ENCODE results near the gene CXCL12. TPM values are rescaled to one million over a fixed set of nuclear protein-coding genes. Genes with fewer than 3 reads are reported as not detected.

Gene CXCL12
- total RNA-seq, 5 donors from 2014 or later (not counting 1 experiment from before 2014, with no cell fraction given), result 0.53 to 0.63 (median 0.58) TPM; not detected in 2

DNA sequence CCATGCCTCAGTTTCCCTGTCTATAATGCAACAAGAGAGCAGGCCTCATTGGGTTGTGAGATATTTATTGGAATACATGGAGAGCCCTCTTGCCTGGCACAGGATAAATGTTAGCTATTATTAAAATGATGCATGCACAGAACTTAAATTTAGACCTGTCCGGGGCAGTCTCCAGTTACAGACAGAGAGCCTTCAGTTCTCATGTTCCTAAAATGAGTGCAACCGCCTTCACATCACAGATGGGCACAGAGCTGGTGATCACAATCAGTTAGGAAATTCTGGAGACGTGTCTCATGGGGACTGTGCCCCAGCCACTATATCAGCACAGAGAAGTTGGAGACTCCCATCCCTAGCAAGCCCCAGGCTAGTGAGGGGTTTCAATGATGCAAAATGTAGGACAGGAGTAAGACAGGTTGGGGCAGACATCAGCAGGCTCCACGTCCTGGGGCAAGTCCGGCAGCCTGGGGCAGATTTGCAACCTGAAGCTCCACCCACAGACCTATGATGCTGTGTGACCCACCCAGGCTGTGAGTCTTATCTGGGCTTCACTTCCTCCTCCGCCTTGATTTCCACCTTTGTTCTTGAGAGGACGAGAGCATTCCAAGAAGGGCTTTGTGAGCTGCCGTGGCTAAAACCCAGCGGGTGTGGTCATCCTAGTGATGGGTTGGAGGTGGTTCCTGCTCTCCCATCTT is 49.4 kb downstream of the CXCL12 start:
- Histone ChIP-seq H3K9me3 (no peaks in the 10 kb centered on the region), H3K27me3 (replicated peaks in 1 of 2; ENCODE audit: control insufficient read depth in 2 of 2, extremely low read depth in 1 of 2, insufficient read depth in 2 of 2, low read length in 1 of 2) (peaks cover 2 to 9% of the 10 kb centered on the region in 2 experiments), H3K27ac (ENCODE audit: low read length) (no peak overlapping the region), H3K36me3 (ENCODE audit: control insufficient read depth in 2 of 2, extremely low read depth in 1 of 2, insufficient read depth in 1 of 2, low read length in 1 of 2) (no peaks in the 10 kb centered on the region), H3K4me1 (ENCODE audit: control insufficient read depth in 1 of 2, extremely low read depth in 1 of 2, insufficient read depth in 2 of 2, low read length in 2 of 2) (no peaks in the 10 kb centered on the region), H3K4me3 (ENCODE audit: control insufficient read depth in 1 of 2, extremely low read depth in 1 of 2, low read length in 1 of 2) (no peak overlapping the region)
- CTCF ChIA-PET, result no interaction called here
- ATAC-seq (replicated peaks in 1 of 4), result no peak
- DNase-seq, result no peak
- Mint-ChIP-seq H3K27me3 (peaks cover 0 to 11% of the 10 kb centered on the region in 2 donors), H3K4me1 (no peaks in the 10 kb centered on the region), H3K36me3 (no peaks in the 10 kb centered on the region), H3K9me3 (no peaks in the 10 kb centered on the region), H3K27ac (no peak overlapping the region), H3K4me3 (no peak overlapping the region)
- 64% methylated on average over 4 of the region's 9 CpGs for WGBS (ENCODE audit: insufficient coverage)
- POLR2A ChIA-PET, result interaction anchor here in 1 of 2 donors (0.5 kb wide), 1 partner anchor 104 kb away, joined by 3 read pairs; no protein-coding TSS in a partner anchor

DNA sequence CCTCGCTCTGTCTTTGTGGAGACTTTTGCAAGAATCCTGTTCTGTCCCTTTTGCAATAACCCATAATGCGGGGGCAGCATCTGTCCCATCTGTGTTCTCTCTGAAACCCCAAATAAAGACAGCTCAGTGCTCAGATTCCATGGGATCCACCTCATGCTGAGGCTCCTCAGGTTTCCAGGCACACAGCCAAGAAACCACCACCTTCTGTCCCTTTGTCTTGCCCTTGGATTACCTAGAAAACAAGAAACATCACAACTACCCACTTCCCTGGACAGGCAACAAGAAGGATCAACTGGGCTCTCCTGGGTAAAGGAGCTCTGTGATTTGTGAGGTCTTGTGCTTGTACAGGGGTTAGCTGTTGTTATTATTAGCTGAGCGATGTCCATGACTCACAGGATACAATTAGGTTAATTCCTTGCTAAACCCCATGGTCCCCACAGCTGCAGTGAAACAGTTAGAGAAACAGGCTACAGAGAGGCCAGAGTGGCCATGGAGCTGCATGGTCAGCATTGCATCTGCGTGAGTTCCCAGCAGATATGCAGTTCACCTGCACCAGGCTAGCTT is 50.2 kb downstream of the CXCL12 start:
- H3K27ac ChIP-seq (ENCODE audit: low read length), result no peak overlapping the region
- ATAC-seq (replicated peaks in 1 of 4) (no peak), DNase-seq (no peak)
- 75% methylated on average over 3 of the region's 4 CpGs for WGBS (ENCODE audit: insufficient coverage)
- Mint-ChIP-seq H3K4me3 (no peak overlapping the region), H3K27ac (no peak overlapping the region), H3K27me3 (peaks cover 3 to 11% of the 10 kb centered on the region in 2 donors), H3K9me3 (no peaks in the 10 kb centered on the region), H3K4me1 (no peaks in the 10 kb centered on the region), H3K36me3 (no peaks in the 10 kb centered on the region)
- H3K4me1 ChIP-seq (ENCODE audit: control insufficient read depth in 1 of 2, extremely low read depth in 1 of 2, insufficient read depth in 2 of 2, low read length in 2 of 2), result no peaks in the 10 kb centered on the region
- H3K9me3 ChIP-seq, result no peaks in the 10 kb centered on the region
- ChIA-PET CTCF (no interaction called here), POLR2A (no interaction called here)
- no peak overlapping the region for H3K4me3 ChIP-seq (ENCODE audit: control insufficient read depth in 1 of 2, extremely low read depth in 1 of 2, low read length in 1 of 2)
- H3K27me3 ChIP-seq (replicated peaks in 1 of 2; ENCODE audit: control insufficient read depth in 2 of 2, extremely low read depth in 1 of 2, insufficient read depth in 2 of 2, low read length in 1 of 2), result peaks cover 2 to 8% of the 10 kb centered on the region in 2 experiments
- H3K36me3 ChIP-seq (ENCODE audit: control insufficient read depth in 2 of 2, extremely low read depth in 1 of 2, insufficient read depth in 1 of 2, low read length in 1 of 2), result no peaks in the 10 kb centered on the region

DNA sequence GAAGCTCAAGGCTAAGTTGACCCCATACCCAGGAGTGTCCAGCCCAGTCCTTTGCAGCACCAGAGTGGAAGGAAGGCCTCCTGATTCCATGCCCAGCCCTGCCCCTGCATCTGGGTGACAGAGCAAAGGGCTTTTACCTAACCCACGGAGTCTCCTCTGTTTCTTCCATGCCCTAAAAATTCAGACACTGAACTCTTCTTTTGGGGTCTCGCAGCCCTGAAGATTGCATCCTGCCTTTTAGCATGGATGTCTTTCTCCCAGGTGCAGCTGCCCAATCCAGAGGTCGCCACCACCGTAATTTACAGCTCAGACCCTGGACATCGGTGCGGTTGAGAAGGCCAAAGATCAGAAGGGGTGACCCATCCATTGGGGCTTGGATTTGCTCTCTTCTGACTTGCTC is 50.8 kb downstream of the CXCL12 start:
- H3K4me1 ChIP-seq (ENCODE audit: control insufficient read depth in 1 of 2, extremely low read depth in 1 of 2, insufficient read depth in 2 of 2, low read length in 2 of 2), result no peaks in the 10 kb centered on the region
- no peak overlapping the region for H3K27ac ChIP-seq (ENCODE audit: low read length)
- CTCF ChIA-PET, result no interaction called here
- 85% methylated on average over 6 of the region's 6 CpGs for WGBS (ENCODE audit: insufficient coverage)
- DNase-seq (no peak), ATAC-seq (replicated peaks in 1 of 4) (no peak)
- POLR2A ChIA-PET, result no interaction called here
- H3K36me3 ChIP-seq (ENCODE audit: control insufficient read depth in 2 of 2, extremely low read depth in 1 of 2, insufficient read depth in 1 of 2, low read length in 1 of 2), result no peaks in the 10 kb centered on the region
- H3K4me3 Mint-ChIP-seq, result no peak overlapping the region
- H3K27me3 ChIP-seq (replicated peaks in 1 of 2; ENCODE audit: control insufficient read depth in 2 of 2, extremely low read depth in 1 of 2, insufficient read depth in 2 of 2, low read length in 1 of 2), result peaks cover 2 to 8% of the 10 kb centered on the region in 2 experiments
- H3K27me3 Mint-ChIP-seq, result peaks cover 3 to 11% of the 10 kb centered on the region in 2 donors
- H3K4me1 Mint-ChIP-seq, result no peaks in the 10 kb centered on the region
- H3K36me3 Mint-ChIP-seq, result no peaks in the 10 kb centered on the region
- no peaks in the 10 kb centered on the region for H3K9me3 ChIP-seq
- H3K27ac Mint-ChIP-seq, result no peak overlapping the region
- no peaks in the 10 kb centered on the region for H3K9me3 Mint-ChIP-seq
- H3K4me3 ChIP-seq (ENCODE audit: control insufficient read depth in 1 of 2, extremely low read depth in 1 of 2, low read length in 1 of 2), result no peak overlapping the region

DNA sequence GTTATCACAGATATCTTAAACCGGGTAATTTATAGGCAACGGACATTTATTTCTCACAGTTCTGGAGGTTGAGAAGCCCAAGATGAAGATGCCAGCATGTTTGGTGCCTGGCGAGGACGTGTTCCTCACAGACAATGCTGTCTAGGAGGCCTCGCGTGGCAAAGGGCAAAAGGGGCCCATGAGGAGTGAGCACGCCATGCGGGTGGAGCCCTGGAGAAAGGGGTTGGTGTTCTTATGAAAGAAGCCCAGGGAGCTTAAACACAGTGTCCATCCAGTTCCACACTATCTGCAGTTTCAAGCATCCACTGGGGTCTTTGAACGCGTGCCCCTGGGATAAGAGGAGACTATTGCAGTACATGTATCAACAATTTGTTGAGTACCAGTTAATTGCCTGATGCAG is 51.4 kb downstream of the CXCL12 start:
- 95% methylated on average over 7 of the region's 10 CpGs for WGBS (ENCODE audit: insufficient coverage)
- ATAC-seq (replicated peaks in 1 of 4), result no peak

DNA sequence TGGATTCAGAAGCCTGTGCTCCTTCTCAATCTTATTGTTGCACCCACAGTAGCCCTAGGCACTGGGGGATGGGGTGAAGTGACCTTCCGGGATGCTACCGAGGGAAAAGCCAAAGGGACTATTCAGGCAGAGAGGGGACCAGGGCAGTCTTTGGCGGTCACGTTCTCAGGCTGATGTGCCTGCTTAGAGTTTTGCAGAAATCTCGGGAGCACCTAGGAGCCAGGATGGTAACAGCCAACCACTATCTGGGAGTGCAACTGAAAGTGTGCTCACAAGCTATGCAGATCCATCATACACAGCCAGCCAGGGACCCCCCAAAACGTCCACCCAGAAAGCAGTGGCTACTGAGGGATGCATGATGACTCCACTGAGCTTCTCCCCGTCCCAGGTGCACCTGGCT is 52.4 kb downstream of the CXCL12 start:
- peaks cover 6 to 11% of the 10 kb centered on the region in 2 donors for H3K27me3 Mint-ChIP-seq
- no peak overlapping the region for H3K4me3 Mint-ChIP-seq
- ChIA-PET POLR2A (no interaction called here), CTCF (no interaction called here)
- no peak overlapping the region for H3K27ac Mint-ChIP-seq
- WGBS (ENCODE audit: insufficient coverage), result 50% methylated on average over 5 of the region's 7 CpGs
- DNase-seq (no peak), ATAC-seq (replicated peaks in 1 of 4) (no peak)
- H3K36me3 Mint-ChIP-seq, result no peaks in the 10 kb centered on the region
- no peak overlapping the region for H3K27ac ChIP-seq (ENCODE audit: low read length)
- no peaks in the 10 kb centered on the region for H3K9me3 ChIP-seq
- H3K4me3 ChIP-seq (ENCODE audit: control insufficient read depth in 1 of 2, extremely low read depth in 1 of 2, low read length in 1 of 2), result no peak overlapping the region
- peaks cover 2 to 8% of the 10 kb centered on the region in 2 experiments for H3K27me3 ChIP-seq (replicated peaks in 1 of 2; ENCODE audit: control insufficient read depth in 2 of 2, extremely low read depth in 1 of 2, insufficient read depth in 2 of 2, low read length in 1 of 2)
- no peaks in the 10 kb centered on the region for H3K4me1 ChIP-seq (ENCODE audit: control insufficient read depth in 1 of 2, extremely low read depth in 1 of 2, insufficient read depth in 2 of 2, low read length in 2 of 2)
- H3K36me3 ChIP-seq (ENCODE audit: control insufficient read depth in 2 of 2, extremely low read depth in 1 of 2, insufficient read depth in 1 of 2, low read length in 1 of 2), result no peaks in the 10 kb centered on the region
- no peaks in the 10 kb centered on the region for H3K9me3 Mint-ChIP-seq
- no peaks in the 10 kb centered on the region for H3K4me1 Mint-ChIP-seq

More for the DNA sequence above, 51.4 kb downstream of the CXCL12 start:
- Mint-ChIP-seq H3K36me3 (no peaks in the 10 kb centered on the region), H3K4me1 (no peaks in the 10 kb centered on the region), H3K9me3 (no peaks in the 10 kb centered on the region), H3K4me3 (no peak overlapping the region), H3K27me3 (peaks cover 6 to 11% of the 10 kb centered on the region in 2 donors), H3K27ac (no peak overlapping the region)
- H3K36me3 ChIP-seq (ENCODE audit: control insufficient read depth in 2 of 2, extremely low read depth in 1 of 2, insufficient read depth in 1 of 2, low read length in 1 of 2), result no peaks in the 10 kb centered on the region
- no peaks in the 10 kb centered on the region for H3K4me1 ChIP-seq (ENCODE audit: control insufficient read depth in 1 of 2, extremely low read depth in 1 of 2, insufficient read depth in 2 of 2, low read length in 2 of 2)
- ChIA-PET CTCF (no interaction called here), POLR2A (no interaction called here)
- DNase-seq, result no peak
- H3K27ac ChIP-seq (ENCODE audit: low read length), result no peak overlapping the region
- H3K4me3 ChIP-seq (ENCODE audit: control insufficient read depth in 1 of 2, extremely low read depth in 1 of 2, low read length in 1 of 2), result no peak overlapping the region
- peaks cover 2 to 8% of the 10 kb centered on the region in 2 experiments for H3K27me3 ChIP-seq (replicated peaks in 1 of 2; ENCODE audit: control insufficient read depth in 2 of 2, extremely low read depth in 1 of 2, insufficient read depth in 2 of 2, low read length in 1 of 2)
- H3K9me3 ChIP-seq, result no peaks in the 10 kb centered on the region

DNA sequence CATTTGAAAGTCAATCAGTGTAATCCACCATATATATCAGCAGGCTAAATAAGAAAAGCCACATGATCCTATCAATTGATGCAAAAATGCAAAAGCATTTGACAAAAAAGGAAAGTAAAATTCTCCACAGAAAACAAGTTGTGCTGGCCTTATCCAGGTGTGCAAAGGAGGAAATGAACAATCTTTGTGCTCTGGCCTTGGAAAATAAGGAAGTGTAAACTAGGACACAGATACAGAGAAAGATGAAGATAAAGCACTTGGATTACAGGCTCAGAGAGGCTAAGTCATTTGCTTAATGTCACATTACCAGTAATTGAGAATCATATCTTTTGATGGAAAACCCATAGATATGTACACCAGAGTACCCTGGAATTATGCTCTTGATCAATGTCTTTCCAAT is 54.5 kb downstream of the CXCL12 start:
- Mint-ChIP-seq H3K27me3 (peaks cover 13 to 18% of the 10 kb centered on the region in 2 donors), H3K36me3 (no peaks in the 10 kb centered on the region), H3K27ac (no peak overlapping the region), H3K4me1 (no peaks in the 10 kb centered on the region), H3K4me3 (no peak overlapping the region), H3K9me3 (no peaks in the 10 kb centered on the region)
- POLR2A ChIA-PET, result no interaction called here
- peaks cover 2 to 8% of the 10 kb centered on the region in 2 experiments for H3K27me3 ChIP-seq (replicated peaks in 1 of 2; ENCODE audit: control insufficient read depth in 2 of 2, extremely low read depth in 1 of 2, insufficient read depth in 2 of 2, low read length in 1 of 2)
- no peaks in the 10 kb centered on the region for H3K4me1 ChIP-seq (ENCODE audit: control insufficient read depth in 1 of 2, extremely low read depth in 1 of 2, insufficient read depth in 2 of 2, low read length in 2 of 2)
- ATAC-seq (replicated peaks in 1 of 4) (no peak), DNase-seq (no peak)
- CTCF ChIA-PET, result no interaction called here
- H3K27ac ChIP-seq (ENCODE audit: low read length), result no peak overlapping the region
- no peaks in the 10 kb centered on the region for H3K9me3 ChIP-seq
- H3K4me3 ChIP-seq (ENCODE audit: control insufficient read depth in 1 of 2, extremely low read depth in 1 of 2, low read length in 1 of 2), result no peak overlapping the region
- no peaks in the 10 kb centered on the region for H3K36me3 ChIP-seq (ENCODE audit: control insufficient read depth in 2 of 2, extremely low read depth in 1 of 2, insufficient read depth in 1 of 2, low read length in 1 of 2)
